Endothelial cell of umbilical vein (primary cell): Measurements from ENCODE around the gene LSM6. TPM values are rescaled to one million over a fixed set of nuclear protein-coding genes. Genes with fewer than 3 reads are reported as not detected.

Experiments
- BruUV-seq: library from RNA; stranded (reverse); fragments of 400-500 nt; replicated peaks from 2 replicates; lab custom pipeline; 2021; lab: Mats Ljungman, UMichigan
- CTCF ChIA-PET: fragments of 300-600, 350-600 bp; sonication (Branson Sonifier 250); formaldehyde crosslinking; loops from one replicate; lab custom pipeline; 2021; ENCODE audit warnings: antibody characterized with exemption, inconsistent platforms; lab: Charles Lee
- POLR2A ChIA-PET: fragments of 300-600, 350-600 bp; sonication (Branson Sonifier 250); formaldehyde crosslinking; loops from one replicate; lab custom pipeline; 2021; ENCODE audit warnings: antibody characterized with exemption, inconsistent platforms; lab: Charles Lee
- DNase-seq: peaks from one replicate; pipeline ENCODE4 v3.0.0-alpha.2; 2011; ENCODE audit warnings: low read depth, low spot score
- FAIRE-seq: peaks from 2 replicates; lab custom pipeline; 2011; peaks lifted over from hg19 to GRCh38; lab: Jason Lieb, UNC
- H2AFZ ChIP-seq: 2 replicates; pipeline ENCODE4 v1.6.0; 2012; ENCODE audit warnings: low read depth, low read length, control low read depth, inconsistent platforms
- H3K27ac ChIP-seq: 2 replicates; pipeline ENCODE4 v1.5.1; 2011; ENCODE audit warnings: low read depth, mild to moderate bottlenecking, control low read depth, low read length, moderate library complexity; ENCODE audit not compliant: insufficient read depth
- H3K27me3 ChIP-seq, 2 experiments: 2 replicates each; pipeline versions ENCODE4 v1.6.0 to v1.6.1; 2011; ENCODE audit warnings: low read length in 2 of 2, mixed read lengths in 1 of 2; ENCODE audit not compliant: control insufficient read depth in 2 of 2, insufficient read depth in 2 of 2
- H3K36me3 ChIP-seq, 2 experiments: 2 replicates in 1 of 2; 3 replicates in 1 of 2; pipeline ENCODE4 v1.5.1; 2011; ENCODE audit warnings: low read length in 2 of 2, mild to moderate bottlenecking in 1 of 2, moderate library complexity in 1 of 2; ENCODE audit not compliant: control insufficient read depth in 2 of 2, insufficient read depth in 2 of 2; ENCODE audit errors: extremely low read depth in 1 of 2
- H3K4me1 ChIP-seq: 3 replicates; pipeline ENCODE4 v1.5.1; 2011; ENCODE audit warnings: mild to moderate bottlenecking, low read length; ENCODE audit not compliant: control insufficient read depth, insufficient read depth; ENCODE audit errors: extremely low read depth
- H3K4me2 ChIP-seq: 2 replicates; pipeline ENCODE4 v1.6.1; 2011; ENCODE audit warnings: low read length, control low read depth, mixed read lengths; ENCODE audit not compliant: insufficient read depth
- H3K4me3 ChIP-seq, 3 experiments: fragments of 200-600 bp in 1 of 3; sonication (generic), shearing (Covaris generic) in 1 of 3; replicated peaks in 1 of 3; 2 replicates each; pipeline ENCODE4 v1.5.1; 2011 to 2016; ENCODE audit warnings: control low read depth in 3 of 3, low read length in 3 of 3, mild to moderate bottlenecking in 2 of 3, inconsistent platforms in 1 of 3, low read depth in 1 of 3, moderate library complexity in 1 of 3; ENCODE audit not compliant: insufficient read depth in 1 of 3
- H3K79me2 ChIP-seq: 2 replicates; pipeline ENCODE4 v1.6.0; 2012; ENCODE audit warnings: low read length, inconsistent platforms; ENCODE audit not compliant: control insufficient read depth, insufficient read depth
- H3K9ac ChIP-seq: replicated peaks from 2 replicates; pipeline ENCODE3; 2011; ENCODE audit warnings: low read length, control low read depth; ENCODE audit not compliant: insufficient read depth; ENCODE audit errors: extremely low read depth
- H3K9me1 ChIP-seq: replicated peaks from 3 replicates; pipeline ENCODE4 v1.6.0; 2011; ENCODE audit warnings: mild to moderate bottlenecking, low read length; ENCODE audit not compliant: control insufficient read depth, insufficient read depth; ENCODE audit errors: extremely low read depth
- H3K9me3 ChIP-seq: replicated peaks from 2 replicates; pipeline ENCODE4 v1.5.1; 2012; ENCODE audit warnings: low read length, inconsistent platforms; ENCODE audit not compliant: control insufficient read depth, insufficient read depth
- H4K20me1 ChIP-seq: replicated peaks from 2 replicates; pipeline ENCODE3; 2011; ENCODE audit warnings: mild to moderate bottlenecking, low read length; ENCODE audit not compliant: control insufficient read depth, insufficient read depth; ENCODE audit errors: extremely low read depth
- EZH2 ChIP-seq: IDR thresholded peaks from 2 replicates; pipeline ENCODE4 v1.6.1; 2012; ENCODE audit warnings: borderline replicate concordance, low read depth, mild to moderate bottlenecking, moderate library complexity, low read length, inconsistent platforms; ENCODE audit not compliant: severe bottlenecking
- FOS ChIP-seq: IDR thresholded peaks from 2 replicates; pipeline ENCODE4 v1.6.1; 2011; ENCODE audit warnings: mild to moderate bottlenecking, low read length, moderate library complexity, borderline replicate concordance; ENCODE audit not compliant: insufficient read depth
- GATA2 ChIP-seq: IDR thresholded peaks from 2 replicates; pipeline ENCODE4 v1.7.0; 2011; ENCODE audit warnings: low read depth, mild to moderate bottlenecking, moderate library complexity, mixed read lengths, low read length; ENCODE audit not compliant: insufficient read length, insufficient read depth
- JUN ChIP-seq: IDR thresholded peaks from 2 replicates; pipeline ENCODE4 v1.6.1; 2011; ENCODE audit warnings: borderline replicate concordance, low read depth; ENCODE audit not compliant: insufficient read length, insufficient read depth
- MYC ChIP-seq: IDR thresholded peaks from one replicate; pipeline ENCODE4 v1.6.1; 2011; ENCODE audit warnings: mild to moderate bottlenecking, low read depth, low read length
- POLR2A ChIP-seq: IDR thresholded peaks from 2 replicates; pipeline ENCODE4 v1.6.1; 2012; ENCODE audit warnings: low read depth, mild to moderate bottlenecking, control low read depth, low read length
- POLR2AphosphoS5 ChIP-seq: IDR thresholded peaks from 2 replicates; pipeline ENCODE4 v1.6.1; 2012; ENCODE audit warnings: low read depth, mild to moderate bottlenecking, control low read depth, low read length, moderate library complexity; ENCODE audit not compliant: insufficient read depth
- dilution Hi-C: fragments of 300-500 bp; cut with MboI; formaldehyde crosslinking; loops from one replicate; pipeline ENCODE4 v1.15.0; 2019; ENCODE audit warnings: low sequenced_read_pairs; ENCODE audit not compliant: extremely low pct_ligation_motif_present
- intact Hi-C: fragments of 100-400 bp; cut with micrococcal nuclease; formaldehyde crosslinking; loops from one replicate; pipeline ENCODE4 v1.10.0; 2022
- polyA plus RNA-seq, 4 experiments: library from polyadenylated mRNA; depleted of rRNA in 3 of 4; stranded (reverse) in 3 of 4; unstranded in 1 of 4; fragments of >200 nt; gene quantifications; 2 replicates each; pipeline versions ENCODE4 v1.2.1 to v1.2.3, GENCODE V29; 2011 to 2012; ENCODE audit warnings: missing spikeins in 1 of 4
- total RNA-seq: library from RNA; stranded (reverse); gene quantifications from 2 replicates; pipeline ENCODE4 v1.2.3, GENCODE V29; 2021
- TF ChIP-seq, protein P1 (sequence below): IDR thresholded peaks from 2 replicates; pipeline ENCODE4 v1.6.1; 2011; ENCODE audit not compliant: insufficient read depth, insufficient read length
- TF ChIP-seq, protein P2 (sequence below), 2 donors: IDR thresholded peaks; 1 replicate in 1 of 2; 2 replicates in 1 of 2; pipeline ENCODE4 v1.5.1; 2011; ENCODE audit warnings: low read length in 2 of 2, mild to moderate bottlenecking in 2 of 2, moderate library complexity in 2 of 2, control low read depth in 1 of 2, inconsistent platforms in 1 of 2, low read depth in 1 of 2; ENCODE audit not compliant: insufficient read depth in 1 of 2; ENCODE audit errors: extremely low read depth in 1 of 2

LSM6 gene
- total and polyA plus RNA-seq, 2 donors (not counting 3 experiments of a cell fraction or from before 2014, with no cell fraction given), result 20.3 to 43.1 TPM

DNA sequence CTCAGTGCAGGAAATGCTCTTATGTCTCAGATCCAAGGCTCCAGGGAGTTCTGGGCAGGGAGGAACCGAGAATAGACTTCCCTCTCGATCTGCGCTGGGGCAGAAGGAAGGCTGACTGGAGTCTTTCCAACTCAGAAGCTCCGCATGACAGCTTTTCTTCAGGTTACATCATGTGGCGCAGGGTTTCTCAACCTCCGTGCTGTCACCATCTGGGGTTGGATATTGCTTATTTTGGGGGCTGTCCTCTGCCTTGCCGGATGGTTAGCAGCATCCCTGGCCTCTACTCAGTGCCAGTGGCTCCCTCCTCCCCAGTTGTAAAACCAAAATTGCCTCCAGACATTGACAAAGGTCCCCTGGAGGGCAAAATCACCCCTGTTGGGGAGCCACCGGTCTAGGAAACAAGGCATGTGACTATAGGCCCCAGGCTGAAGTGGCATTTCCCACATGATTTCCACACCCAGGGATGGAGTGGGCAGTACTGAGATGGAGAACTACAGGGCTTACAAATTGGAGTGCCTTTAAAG lies 60.2 kb downstream of the LSM6 start:
- Histone ChIP-seq H3K4me3 (no peak overlapping the region), H3K36me3 (no peaks in the 10 kb centered on the region), H3K27ac (no peak overlapping the region), H3K79me2 (no peaks in the 10 kb centered on the region), H3K4me2 (no peak overlapping the region), H3K9ac (no peak overlapping the region), H3K9me1 (no peaks in the 10 kb centered on the region), H3K9me3 (no peaks in the 10 kb centered on the region), H3K27me3 (no peaks in the 10 kb centered on the region), H2AFZ (no peak overlapping the region), H4K20me1 (no peaks in the 10 kb centered on the region), H3K4me1 (peaks cover 2% of the 10 kb centered on the region)
- DNase-seq (no peak), FAIRE-seq (no peak)
- POLR2A ChIA-PET, result no interaction called here
- dilution Hi-C loops (no loop called here), intact Hi-C loops (no loop called here)
- BruUV-seq, result no TSS peak
- TF ChIP-seq, protein P1, sequence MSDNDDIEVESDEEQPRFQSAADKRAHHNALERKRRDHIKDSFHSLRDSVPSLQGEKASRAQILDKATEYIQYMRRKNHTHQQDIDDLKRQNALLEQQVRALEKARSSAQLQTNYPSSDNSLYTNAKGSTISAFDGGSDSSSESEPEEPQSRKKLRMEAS, result no peak
- TF ChIP-seq GATA2, result no peak
- no peak for TF ChIP-seq POLR2A
- TF ChIP-seq JUN, result no peak
- TF ChIP-seq POLR2AphosphoS5, result no peak
- no peak for TF ChIP-seq EZH2
- no peak for TF ChIP-seq MYC
- TF ChIP-seq FOS, result no peak
- TF ChIP-seq, protein P2, sequence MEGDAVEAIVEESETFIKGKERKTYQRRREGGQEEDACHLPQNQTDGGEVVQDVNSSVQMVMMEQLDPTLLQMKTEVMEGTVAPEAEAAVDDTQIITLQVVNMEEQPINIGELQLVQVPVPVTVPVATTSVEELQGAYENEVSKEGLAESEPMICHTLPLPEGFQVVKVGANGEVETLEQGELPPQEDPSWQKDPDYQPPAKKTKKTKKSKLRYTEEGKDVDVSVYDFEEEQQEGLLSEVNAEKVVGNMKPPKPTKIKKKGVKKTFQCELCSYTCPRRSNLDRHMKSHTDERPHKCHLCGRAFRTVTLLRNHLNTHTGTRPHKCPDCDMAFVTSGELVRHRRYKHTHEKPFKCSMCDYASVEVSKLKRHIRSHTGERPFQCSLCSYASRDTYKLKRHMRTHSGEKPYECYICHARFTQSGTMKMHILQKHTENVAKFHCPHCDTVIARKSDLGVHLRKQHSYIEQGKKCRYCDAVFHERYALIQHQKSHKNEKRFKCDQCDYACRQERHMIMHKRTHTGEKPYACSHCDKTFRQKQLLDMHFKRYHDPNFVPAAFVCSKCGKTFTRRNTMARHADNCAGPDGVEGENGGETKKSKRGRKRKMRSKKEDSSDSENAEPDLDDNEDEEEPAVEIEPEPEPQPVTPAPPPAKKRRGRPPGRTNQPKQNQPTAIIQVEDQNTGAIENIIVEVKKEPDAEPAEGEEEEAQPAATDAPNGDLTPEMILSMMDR (IDR thresholded peaks at IDR 0.05; ENCODE audit: extremely low read depth in 1 of 2, insufficient read depth in 1 of 2, low read depth in 1 of 2, low read length in 2 of 2), result no peak
- CTCF ChIA-PET, result no interaction called here
